IMR-90 (cell line): Measurements from ENCODE around the gene SELENBP1. TPM values are rescaled to one million over a fixed set of nuclear protein-coding genes. Genes with fewer than 3 reads are reported as not detected.
A peak's percentile ranks its signal among the peaks of the same experiment; 100 is the strongest.

Experiments used
- ATAC-seq: fragments of 200-7000 bp; cut with Tn5 transposase; 2 replicates; pipeline ENCODE4 v1.9.1; 2020; ENCODE audit warnings: low read depth, mild to moderate bottlenecking, moderate library complexity
- BruUV-seq: library from RNA; stranded (reverse); fragments of 400-500 nt; replicated peaks from 2 replicates; lab custom pipeline; 2021; lab: Mats Ljungman, UMichigan
- CTCF ChIA-PET: fragments of 300-600 bp; formaldehyde crosslinking; extraction: SDS; loops from one replicate; lab custom pipeline; 2021; ENCODE audit warnings: antibody characterized with exemption; lab: Yijun Ruan, JAX
- POLR2A ChIA-PET: fragments of 300-600 bp; sonication (Branson Sonifier 250); formaldehyde crosslinking; loops from one replicate; lab custom pipeline; 2022; ENCODE audit warnings: antibody characterized with exemption; ENCODE audit not compliant: unreplicated experiment; lab: Charles Lee
- DNase-seq: peaks from one replicate; pipeline ENCODE4 v3.0.0; 2013
- H2AFZ ChIP-seq: replicated peaks from 2 replicates; pipeline ENCODE3; 2013; ENCODE audit warnings: low read length, mild to moderate bottlenecking; ENCODE audit not compliant: poor library complexity
- H2AK5ac ChIP-seq: 2 replicates; pipeline ENCODE4 v1.6.1; 2013; ENCODE audit warnings: low read depth, low read length, inconsistent platforms
- H2AK9ac ChIP-seq: replicated peaks from 2 replicates; pipeline ENCODE3; 2013; ENCODE audit warnings: mild to moderate bottlenecking, low read depth, low read length, moderate library complexity; ENCODE audit not compliant: poor library complexity
- H2BK120ac ChIP-seq: 2 replicates; pipeline ENCODE4 v1.6.1; 2013; ENCODE audit warnings: low read depth, low read length, inconsistent platforms
- H2BK15ac ChIP-seq: 3 replicates; pipeline ENCODE4 v1.6.1; 2013; ENCODE audit warnings: low read depth, low read length, inconsistent platforms
- H2BK20ac ChIP-seq: 2 replicates; pipeline ENCODE4 v1.6.1; 2013; ENCODE audit warnings: low read depth, mild to moderate bottlenecking, inconsistent platforms, low read length, moderate library complexity
- H2BK5ac ChIP-seq: 2 replicates; pipeline ENCODE4 v1.6.1; 2013; ENCODE audit warnings: mild to moderate bottlenecking, low read depth, low read length, inconsistent platforms; ENCODE audit not compliant: poor library complexity, severe bottlenecking
- H3K14ac ChIP-seq: replicated peaks from 2 replicates; pipeline ENCODE4 v1.6.1; 2013; ENCODE audit warnings: low read depth, low read length, inconsistent platforms
- H3K18ac ChIP-seq: 2 replicates; pipeline ENCODE4 v1.6.1; 2013; ENCODE audit warnings: low read depth, low read length, control low read depth
- H3K23ac ChIP-seq: 2 replicates; pipeline ENCODE4 v1.6.1; 2013; ENCODE audit warnings: low read depth, low read length, inconsistent platforms
- H3K27ac ChIP-seq: 2 replicates; pipeline ENCODE4 v1.5.1; 2013; ENCODE audit warnings: mild to moderate bottlenecking, control low read depth, low read length; ENCODE audit not compliant: insufficient read depth
- H3K27me3 ChIP-seq: 2 replicates; pipeline ENCODE4 v1.6.1; 2013; ENCODE audit warnings: low read length; ENCODE audit not compliant: control insufficient read depth, insufficient read depth
- H3K36me3 ChIP-seq: 2 replicates; pipeline ENCODE4 v1.6.1; 2013; ENCODE audit warnings: low read length, mixed read lengths; ENCODE audit not compliant: control insufficient read depth, insufficient read depth
- H3K4ac ChIP-seq: 2 replicates; pipeline ENCODE4 v1.6.1; 2013; ENCODE audit warnings: low read depth, low read length, inconsistent platforms
- H3K4me1 ChIP-seq: 2 replicates; pipeline ENCODE4 v1.6.1; 2013; ENCODE audit warnings: low read length, mixed read lengths; ENCODE audit not compliant: control insufficient read depth, insufficient read depth
- H3K4me2 ChIP-seq: 2 replicates; pipeline ENCODE4 v1.6.1; 2013; ENCODE audit warnings: low read depth, mild to moderate bottlenecking, control low read depth, low read length, moderate library complexity
- H3K4me3 ChIP-seq: 2 replicates; pipeline ENCODE4 v1.5.1; 2013; ENCODE audit warnings: low read depth, mild to moderate bottlenecking, control low read depth, low read length, moderate library complexity; ENCODE audit not compliant: insufficient read depth
- H3K56ac ChIP-seq: 2 replicates; pipeline ENCODE4 v1.6.1; 2013; ENCODE audit warnings: low read length, inconsistent platforms; ENCODE audit not compliant: insufficient read depth; ENCODE audit errors: extremely low read depth
- H3K79me1 ChIP-seq, 2 experiments: 2 replicates each; pipeline ENCODE4 v1.6.1; 2013; ENCODE audit warnings: low read length in 2 of 2, inconsistent platforms in 1 of 2, low read depth in 1 of 2
- H3K9ac ChIP-seq: 2 replicates; pipeline ENCODE4 v1.6.1; 2013; ENCODE audit warnings: low read depth, low read length, control low read depth
- H3K9me1 ChIP-seq: 2 replicates; pipeline ENCODE4 v1.6.1; 2013; ENCODE audit warnings: low read length, inconsistent platforms; ENCODE audit not compliant: insufficient read depth
- H3K9me3 ChIP-seq: 2 replicates; pipeline ENCODE4 v1.6.1; 2013; ENCODE audit warnings: low read length; ENCODE audit not compliant: control insufficient read depth, insufficient read depth
- H4K20me1 ChIP-seq: 2 replicates; pipeline ENCODE4 v1.6.1; 2013; ENCODE audit warnings: low read length, inconsistent platforms; ENCODE audit not compliant: insufficient read depth
- H4K5ac ChIP-seq: 2 replicates; pipeline ENCODE4 v1.6.1; 2013; ENCODE audit warnings: mild to moderate bottlenecking, low read depth, low read length, control low read depth
- H4K8ac ChIP-seq, 2 experiments: 2 replicates each; pipeline ENCODE4 v1.6.1; 2013; ENCODE audit warnings: low read depth in 2 of 2, low read length in 2 of 2, control low read depth in 1 of 2, inconsistent platforms in 1 of 2
- H4K91ac ChIP-seq: 2 replicates; pipeline ENCODE4 v1.6.1; 2013; ENCODE audit warnings: low read depth, low read length, inconsistent platforms; ENCODE audit not compliant: insufficient read depth
- BHLHE40 ChIP-seq: fragments of 150-350 bp; IDR thresholded peaks from 2 replicates; pipeline ENCODE4 v1.6.1; 2016; ENCODE audit warnings: mild to moderate bottlenecking, low read depth, low read length
- MAFK ChIP-seq: IDR thresholded peaks from 2 replicates; pipeline ENCODE4 v1.6.1; 2012; ENCODE audit warnings: low read depth, low read length, improper control_type of control experiment
- NFE2L2 ChIP-seq: fragments of 150-350 bp; IDR thresholded peaks from 2 replicates; pipeline ENCODE4 v1.6.1; 2016; ENCODE audit warnings: low read depth, mild to moderate bottlenecking, low read length
- RAD21 ChIP-seq: IDR thresholded peaks from 2 replicates; pipeline ENCODE4 v1.6.1; 2012; ENCODE audit warnings: low read length, improper control_type of control experiment
- SMC3 ChIP-seq: fragments of 150-350 bp; IDR thresholded peaks from 2 replicates; pipeline ENCODE4 v1.6.1; 2016; ENCODE audit warnings: low read depth, mild to moderate bottlenecking, antibody characterized with exemption, low read length, moderate library complexity
- USF2 ChIP-seq: fragments of 150-350 bp; IDR thresholded peaks from 2 replicates; pipeline ENCODE4 v1.6.1; 2017; ENCODE audit warnings: mild to moderate bottlenecking, antibody characterized with exemption, low read length, low read depth
- WGBS, 2 experiments: methylation state at CpG; one replicate each; pipeline versions ENCODE4 v1.1.5 to v1.1.7; 2013; ENCODE audit warnings: missing lambda C conversion rate in 2 of 2; ENCODE audit not compliant: insufficient read length in 1 of 2; ENCODE audit errors: extremely low coverage in 2 of 2; 5-methylcytosine and 5-hydroxymethylcytosine counted together
- dilution Hi-C: fragments of 300-500 bp; cut with HindIII; formaldehyde crosslinking; loops from one replicate; pipeline ENCODE4 v1.14.3; 2018; ENCODE audit warnings: low sequenced_read_pairs; ENCODE audit not compliant: unreplicated experiment
- in situ Hi-C: fragments of 300-500 bp; cut with MboI; formaldehyde crosslinking; loops from 3 replicates; pipeline ENCODE4 v1.14.3; 2019; ENCODE audit warnings: low sequenced_read_pairs, inconsistent platforms, mixed read lengths
- intact Hi-C: fragments of 100-400 bp; cut with micrococcal nuclease; formaldehyde crosslinking; loops from 2 replicates; pipeline ENCODE4 v1.10.0; 2022
- polyA plus RNA-seq, 3 experiments: library from polyadenylated mRNA; depleted of rRNA; stranded (reverse); fragments of >200 nt; gene quantifications; 2 replicates each; pipeline ENCODE4 v1.2.3, GENCODE V29; 2012; ENCODE audit warnings: low replicate concordance in 1 of 3
- total RNA-seq: library from RNA; depleted of rRNA; stranded (reverse); fragments of >200 nt; gene quantifications from 2 replicates; pipeline ENCODE4 v1.2.3, GENCODE V29; 2012

SELENBP1 gene
- total and polyA plus RNA-seq, 2 of the 4 experiments (the other 2 are of a cell fraction), result 21.3 to 56.9 TPM

GRCh38 chr1:151325231-151325630 is 47.3 kb downstream of the SELENBP1 start:
- in situ Hi-C loops, result no loop called here
- no CpG with 5 or more reads among the region's 7 CpGs for whole genome bisulfite sequencing, 2 experiments
- peak overlapping the region; percentile 45; the same call in 1 of the 2 replicates for H2BK120ac ChIP-seq
- H4K5ac ChIP-seq, result no peak overlapping the region
- H4K8ac ChIP-seq, result 0 out of 4 replicates have a peak overlapping the region, but pooled peaks of 1 of the 2 experiments have one; percentile 22
- no TSS peak for BruUV-seq
- H3K4me1 ChIP-seq, result peaks cover 9% of the 10 kb centered on the region
- H2BK20ac ChIP-seq, result no peak overlapping the region
- H3K18ac ChIP-seq, result no peak overlapping the region
- no peak overlapping the region for H2AFZ ChIP-seq
- no peak overlapping the region for H3K9ac ChIP-seq
- no peak overlapping the region; the same call in 1 of the 2 replicates for H4K91ac ChIP-seq
- H2BK5ac ChIP-seq, result peak overlapping the region; percentile 92
- peak overlapping the region; percentile 22 for H2AK9ac ChIP-seq
- DNase-seq, result peak; percentile 22
- TF ChIP-seq NFE2L2, result no peak
- TF ChIP-seq USF2, result no peak
- peak; percentile 60; the same call in 1 of the 2 replicates for TF ChIP-seq BHLHE40
- no peak for TF ChIP-seq SMC3
- TF ChIP-seq MAFK, result no peak
- TF ChIP-seq RAD21, result no peak
- 0 out of 2 replicates have a peak overlapping the region, but pooled peaks have one; percentile 17 for H2AK5ac ChIP-seq
- peaks cover 21% of the 10 kb centered on the region for H4K20me1 ChIP-seq
- dilution Hi-C loops, result no loop called here
- ChIA-PET POLR2A (interaction anchor here (0.6 to 1.6 kb wide), 3 partner anchors 14 to 404 kb away, joined by 3 to 4 read pairs (median 3); partner anchors contain the start of gene ZNF687), CTCF (interaction anchor here (1.8 kb wide), 1 partner anchor 16 kb away, joined by 9 read pairs; no protein-coding TSS in a partner anchor)
- peak overlapping the region; percentile 69 for H3K4me2 ChIP-seq
- H3K9me1 ChIP-seq, result peaks cover 12% of the 10 kb centered on the region
- H3K4ac ChIP-seq, result peak overlapping the region; percentile 8
- H3K79me1 ChIP-seq, result peaks cover 24 to 62% of the 10 kb centered on the region in 2 experiments
- intact Hi-C loops, result loop anchor here (10.0 kb wide), 1 partner anchor 220 kb away; the partner anchor contains the start of gene TUFT1
- peak overlapping the region; percentile 8 for H3K27ac ChIP-seq
- H3K4me3 ChIP-seq, result no peak overlapping the region
- H3K36me3 ChIP-seq, result peaks cover 20% of the 10 kb centered on the region
- no peak for ATAC-seq
- no peak overlapping the region for H2BK15ac ChIP-seq
- no peaks in the 10 kb centered on the region for H3K9me3 ChIP-seq
- no peaks in the 10 kb centered on the region for H3K27me3 ChIP-seq
- peak overlapping the region; percentile 39; the same call in 1 of the 2 replicates for H3K56ac ChIP-seq
- H3K23ac ChIP-seq, result peak overlapping the region; percentile 3; the same call in 1 of the 2 replicates
- H3K14ac ChIP-seq, result peak overlapping the region; percentile 72
